GM21515 (cell line): ENCODE results near the gene SDCBP2.
"Not testable (repeated sequence)": the region's sequence is repeated elsewhere in the genome, so short reads cannot be mapped to it uniquely, and the experiment has no call there.

Experiments used
- ATAC-seq: cut with Tn5 transposase; IDR thresholded peaks from one replicate; pipeline ENCODE4 v1.9.1; 2021; ENCODE audit not compliant: unreplicated experiment

Gene SDCBP2

GRCh38 chr20:1360094-1360846 lies 31.3 kb upstream of the SDCBP2 start:
- no peak for ATAC-seq

- ATAC-seq: no peak
Measured at GRCh38 chr20:1357921-1358671, 29.2 kb upstream of the SDCBP2 start.

- ATAC-seq: no peak
Measured at GRCh38 chr20:1353956-1354355, 25.0 kb upstream of the SDCBP2 start.

GRCh38 chr20:1346315-1346969 lies 17.5 kb upstream of the SDCBP2 start:
- no peak for ATAC-seq

- ATAC-seq: no peak
Measured at GRCh38 chr20:1345756-1346093, 16.8 kb upstream of the SDCBP2 start.

GRCh38 chr20:1345030-1345755 lies 16.3 kb upstream of the SDCBP2 start:
- ATAC-seq: no peak

- not testable (repeated sequence) for ATAC-seq
Measured at GRCh38 chr20:1343446-1344124, 14.6 kb upstream of the SDCBP2 start.

GRCh38 chr20:1341561-1342265 lies 12.8 kb upstream of the SDCBP2 start:
- no peak for ATAC-seq

GRCh38 chr20:1338801-1339200 lies 9.9 kb upstream of the SDCBP2 start:
- ATAC-seq: no peak

- ATAC-seq: no peak
Measured at GRCh38 chr20:1338096-1338495, 9.2 kb upstream of the SDCBP2 start.

GRCh38 chr20:1337441-1337840 lies 8.5 kb upstream of the SDCBP2 start:
- no peak for ATAC-seq

- ATAC-seq: no peak
Measured at GRCh38 chr20:1336699-1337367, 7.9 kb upstream of the SDCBP2 start.

- no peak for ATAC-seq
Measured at GRCh38 chr20:1335961-1336698, 7.2 kb upstream of the SDCBP2 start.

- ATAC-seq: no peak
Measured at GRCh38 chr20:1334761-1335160, 5.8 kb upstream of the SDCBP2 start.

GRCh38 chr20:1334370-1334731 lies 5.4 kb upstream of the SDCBP2 start:
- no peak for ATAC-seq

GRCh38 chr20:1333462-1334369 lies 4.8 kb upstream of the SDCBP2 start:
- no peak for ATAC-seq

GRCh38 chr20:1332749-1333300 lies 3.9 kb upstream of the SDCBP2 start:
- no peak for ATAC-seq
